Endometrial microvascular endothelial cells (primary cell): ENCODE results near the gene DOK7. TPM values are rescaled to one million over a fixed set of nuclear protein-coding genes. Genes with fewer than 3 reads are reported as not detected.

Experiments used
- in situ Hi-C: cut with HindIII; loops from 2 replicates; pipeline ENCODE4 v1.10.0; 2017; ENCODE audit warnings: low sequenced_read_pairs, low pct_unique_long_range_greater_than_20kb; ENCODE audit errors: inconsistent ontology term
- total RNA-seq: library from RNA; depleted of rRNA; stranded (reverse); fragments of >200 nt; gene quantifications from one replicate; pipeline ENCODE4 v1.2.3, GENCODE V29; 2015; ENCODE audit errors: inconsistent ontology term

Gene DOK7
- total RNA-seq, 1 donor from 2014 or later = not detected

- in situ Hi-C loops = no loop called here
Measured at GRCh38 chr4:3512719-3513118, 49.6 kb downstream of the DOK7 start.

GRCh38 chr4:3513807-3514206 lies 50.7 kb downstream of the DOK7 start:
- in situ Hi-C loops = no loop called here

- in situ Hi-C loops = no loop called here
Measured at GRCh38 chr4:3514221-3514780, 51.2 kb downstream of the DOK7 start.

GRCh38 chr4:3514806-3515501 lies 51.8 kb downstream of the DOK7 start:
- in situ Hi-C loops = no loop called here

GRCh38 chr4:3515646-3516045 lies 52.5 kb downstream of the DOK7 start:
- in situ Hi-C loops = no loop called here

GRCh38 chr4:3516061-3516835 lies 53.1 kb downstream of the DOK7 start:
- in situ Hi-C loops = no loop called here

- in situ Hi-C loops = no loop called here
Measured at GRCh38 chr4:3516836-3517730, 54.0 kb downstream of the DOK7 start.

- in situ Hi-C loops = no loop called here
Measured at GRCh38 chr4:3517731-3518510, 54.8 kb downstream of the DOK7 start.

GRCh38 chr4:3518511-3518880 lies 55.4 kb downstream of the DOK7 start:
- in situ Hi-C loops = no loop called here

- in situ Hi-C loops = no loop called here
Measured at GRCh38 chr4:3518941-3519340, 55.8 kb downstream of the DOK7 start.

GRCh38 chr4:3519468-3520264 lies 56.6 kb downstream of the DOK7 start:
- in situ Hi-C loops = no loop called here

- in situ Hi-C loops = no loop called here
Measured at GRCh38 chr4:3520276-3520675, 57.2 kb downstream of the DOK7 start.

GRCh38 chr4:3520796-3521600 lies 57.9 kb downstream of the DOK7 start:
- in situ Hi-C loops = no loop called here

GRCh38 chr4:3521621-3522325 lies 58.7 kb downstream of the DOK7 start:
- in situ Hi-C loops = no loop called here

GRCh38 chr4:3522326-3522640 lies 59.2 kb downstream of the DOK7 start:
- in situ Hi-C loops = no loop called here

GRCh38 chr4:3522651-3523050 lies 59.5 kb downstream of the DOK7 start:
- in situ Hi-C loops = no loop called here
